HG03064 (cell line): ENCODE data around the gene KCNK10.
"Not testable (repeated sequence)": the region's sequence is repeated elsewhere in the genome, so short reads cannot be mapped to it uniquely, and the experiment has no call there.

Source experiments
- ATAC-seq: cut with Tn5 transposase; IDR thresholded peaks from one replicate; pipeline ENCODE4 v1.9.1; 2021; ENCODE audit warnings: low read depth; ENCODE audit not compliant: unreplicated experiment

The KCNK10 gene

GRCh38 chr14:88272390-88273269, 50.4 kb downstream of the KCNK10 start:
- no peak for ATAC-seq

GRCh38 chr14:88271205-88271604, 51.9 kb downstream of the KCNK10 start:
- ATAC-seq, result no peak

- ATAC-seq, result no peak
Measured at GRCh38 chr14:88270776-88271175, 52.3 kb downstream of the KCNK10 start.

GRCh38 chr14:88269806-88270420, 53.2 kb downstream of the KCNK10 start:
- ATAC-seq, result no peak

- no peak for ATAC-seq
Measured at GRCh38 chr14:88266474-88266873, 56.6 kb downstream of the KCNK10 start.

- ATAC-seq, result no peak
Measured at GRCh38 chr14:88264116-88264515, 59.0 kb downstream of the KCNK10 start.

- not testable (repeated sequence) for ATAC-seq
Measured at GRCh38 chr14:88261302-88261701, 61.8 kb downstream of the KCNK10 start.

GRCh38 chr14:88258021-88258420, 65.0 kb downstream of the KCNK10 start:
- ATAC-seq, result no peak

- ATAC-seq, result no peak
Measured at GRCh38 chr14:88256997-88257950, 65.8 kb downstream of the KCNK10 start.

- no peak for ATAC-seq
Measured at GRCh38 chr14:88255798-88256197, 67.3 kb downstream of the KCNK10 start.

GRCh38 chr14:88255196-88255595, 67.9 kb downstream of the KCNK10 start:
- ATAC-seq, result no peak

- no peak for ATAC-seq
Measured at GRCh38 chr14:88252498-88252897, 70.6 kb downstream of the KCNK10 start.

- no peak for ATAC-seq
Measured at GRCh38 chr14:88251650-88252049, 71.4 kb downstream of the KCNK10 start.

GRCh38 chr14:88249266-88249665, 73.8 kb downstream of the KCNK10 start:
- ATAC-seq, result no peak

- no peak for ATAC-seq
Measured at GRCh38 chr14:88248606-88249005, 74.5 kb downstream of the KCNK10 start.

- no peak for ATAC-seq
Measured at GRCh38 chr14:88247228-88247627, 75.8 kb downstream of the KCNK10 start.

GRCh38 chr14:88245321-88245720, 77.7 kb downstream of the KCNK10 start:
- ATAC-seq, result no peak

- no peak for ATAC-seq
Measured at GRCh38 chr14:88243946-88244345, 79.1 kb downstream of the KCNK10 start.

GRCh38 chr14:88242446-88242845, 80.6 kb downstream of the KCNK10 start:
- no peak for ATAC-seq

- no peak for ATAC-seq
Measured at GRCh38 chr14:88241810-88242209, 81.3 kb downstream of the KCNK10 start.

- ATAC-seq, result no peak
Measured at GRCh38 chr14:88234442-88234841, 88.6 kb downstream of the KCNK10 start.
